Fibroblast of pulmonary artery (primary cell): ENCODE results near the gene ZNF765.
"Not testable (repeated sequence)": the region's sequence is repeated elsewhere in the genome, so short reads cannot be mapped to it uniquely, and the experiment has no call there.

ENCODE experiments used
- DNase-seq: peaks from one replicate; pipeline ENCODE4 v3.0.0-alpha.2; 2010; ENCODE audit warnings: low read depth
- H3K4me3 ChIP-seq: replicated peaks from 2 replicates; pipeline ENCODE4 v1.5.1; 2011; ENCODE audit warnings: low read depth, mild to moderate bottlenecking, control low read depth, low read length, moderate library complexity
- CTCF ChIP-seq: IDR thresholded peaks from 2 replicates; pipeline ENCODE4 v1.5.1; 2011; ENCODE audit warnings: mild to moderate bottlenecking, control low read depth, low read length, inconsistent platforms; ENCODE audit errors: missing control alignments

ZNF765 gene

GRCh38 chr19:53424968-53425597 lies 30.1 kb downstream of the ZNF765 start:
- peak; percentile 82 for DNase-seq
- no peak overlapping the region for H3K4me3 ChIP-seq
- TF ChIP-seq CTCF: peak; percentile 86

DNA sequence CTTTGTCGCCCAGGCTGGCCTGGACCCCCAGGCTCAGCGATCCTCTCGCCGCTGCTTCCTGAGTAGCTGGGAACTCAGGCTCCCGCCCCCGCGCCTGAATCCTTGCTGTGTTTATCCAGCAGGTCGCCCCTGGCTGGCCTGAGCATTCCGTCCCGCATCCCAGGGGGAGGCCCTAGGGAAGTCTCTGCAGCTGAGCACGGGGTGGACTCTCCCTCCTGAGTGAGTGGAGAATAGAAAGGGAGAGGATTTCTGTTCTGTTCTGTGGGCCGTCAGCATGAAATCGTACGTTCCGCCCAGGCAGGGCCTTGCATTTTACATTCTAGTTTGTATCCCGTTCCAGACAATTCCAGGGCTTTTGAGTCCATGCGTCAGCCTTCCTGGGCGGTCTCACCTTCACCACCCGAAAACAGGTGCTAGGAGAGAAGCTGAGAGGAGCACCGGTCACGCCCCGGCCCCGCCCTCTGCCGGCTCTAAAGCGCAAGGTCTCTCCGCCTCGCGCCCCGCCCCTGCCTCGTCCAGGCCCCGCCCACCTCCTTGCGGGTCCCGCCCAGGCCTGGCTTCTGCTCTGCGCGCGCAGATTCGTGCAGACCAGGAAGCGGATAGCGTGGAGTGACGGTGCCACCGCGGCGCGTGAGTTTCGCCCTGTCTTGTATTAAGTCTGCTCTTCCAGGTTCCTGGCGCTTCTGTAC lies 36.6 kb downstream of the ZNF765 start, which contains the start of gene ZNF761:
Gene ZNF761 (plus strand): TSS at position 586 of the 689 bp plus-strand sequence. CDS start 15,285 bp downstream, outside the sequence.
- DNase-seq: peak; percentile 88
- TF ChIP-seq CTCF: peak; percentile 29

GRCh38 chr19:53432088-53432661 lies 37.2 kb downstream of the ZNF765 start:
- TF ChIP-seq CTCF: no peak
- peak overlapping the region; percentile 65 for H3K4me3 ChIP-seq
- peak; percentile 7 for DNase-seq

More for the DNA sequence above, 36.6 kb downstream of the ZNF765 start, which contains the start of gene ZNF761:
- H3K4me3 ChIP-seq: peak within 1 kb of the TSS; percentile 65

DNA sequence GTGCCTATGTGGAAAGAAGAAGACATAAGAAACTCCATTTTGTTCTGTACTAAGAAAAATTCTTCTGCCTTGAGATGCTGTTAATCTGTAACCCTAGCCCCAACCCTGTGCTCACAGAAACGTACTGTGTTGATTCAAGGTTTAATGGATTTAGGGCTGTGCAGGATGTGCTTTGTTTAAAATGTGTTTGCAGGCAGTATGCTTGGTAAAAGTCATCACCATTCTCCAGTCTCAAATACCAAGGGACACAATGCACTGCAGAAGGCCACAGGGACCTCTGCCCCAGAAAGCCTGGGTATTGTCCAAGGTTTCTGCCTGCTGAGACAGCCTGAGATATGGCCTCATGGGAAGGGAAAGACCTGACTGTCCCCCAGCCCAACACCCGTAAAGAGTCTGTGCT lies 48.9 kb downstream of the ZNF765 start:
- not testable (repeated sequence) for DNase-seq, H3K4me3 ChIP-seq

DNA sequence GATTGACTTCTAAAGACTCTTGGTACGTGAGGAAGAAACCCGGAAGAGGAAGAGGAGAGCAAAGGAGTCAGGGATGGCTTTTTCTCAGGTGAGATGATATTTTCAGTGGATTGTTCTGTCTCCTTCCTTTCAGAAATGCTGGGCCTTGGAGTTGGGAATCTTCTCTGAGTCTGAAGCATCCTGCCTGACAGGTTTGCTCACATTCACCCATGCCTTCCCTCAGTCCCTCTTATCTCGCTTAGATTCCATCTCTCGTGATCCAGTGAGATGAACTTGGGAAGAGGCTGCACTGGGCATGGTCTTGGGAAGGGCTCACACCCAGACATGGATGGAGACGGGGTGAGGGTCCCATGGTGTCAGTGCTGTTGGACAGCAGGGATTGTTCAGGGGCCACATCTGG lies 52.2 kb downstream of the ZNF765 start:
- H3K4me3 ChIP-seq, DNase-seq: not testable (repeated sequence)

GRCh38 chr19:53455828-53456227 lies 60.9 kb downstream of the ZNF765 start:
- no peak for TF ChIP-seq CTCF
- no peak for DNase-seq
- H3K4me3 ChIP-seq: no peak overlapping the region

DNA sequence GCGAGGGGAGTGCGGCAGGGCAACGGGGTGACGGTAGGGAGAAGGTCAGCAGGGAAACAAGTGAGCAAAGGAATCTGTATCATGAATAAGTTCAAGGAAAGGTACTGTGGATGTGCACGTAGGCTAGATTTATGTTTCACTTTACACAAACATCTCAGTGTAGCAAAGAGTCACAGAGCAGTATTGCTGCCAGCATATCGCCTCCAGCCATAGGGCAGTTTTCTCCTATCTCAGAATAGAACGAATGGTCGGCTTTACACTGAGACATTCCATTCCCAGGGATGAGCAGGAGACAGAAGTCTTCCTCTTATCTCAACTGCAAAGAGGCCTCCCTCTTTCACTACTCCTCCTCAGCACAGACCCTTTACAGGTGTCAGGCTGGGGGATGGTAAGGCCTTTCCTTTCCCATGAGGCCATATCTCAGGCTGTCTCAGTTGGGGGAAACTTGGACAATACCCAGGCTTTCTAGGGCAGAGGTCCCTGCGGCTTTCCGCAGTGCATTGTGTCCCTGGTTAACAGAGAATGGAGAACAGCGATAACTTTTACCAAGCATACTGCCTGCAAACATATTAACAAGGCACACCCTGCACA lies 65.3 kb downstream of the ZNF765 start:
- DNase-seq, H3K4me3 ChIP-seq: not testable (repeated sequence)

- TF ChIP-seq CTCF: no peak
- H3K4me3 ChIP-seq: no peak overlapping the region
Observed at GRCh38 chr19:53461866-53462265, 66.9 kb downstream of the ZNF765 start.

More at GRCh38 chr19:53461866-53462265, 66.9 kb downstream of the ZNF765 start:
- DNase-seq: no peak
